Progenitor cell of endocrine pancreas (in vitro differentiated cells): ENCODE data around the gene NEUROG3. TPM values are rescaled to one million over a fixed set of nuclear protein-coding genes. Genes with fewer than 3 reads are reported as not detected.

Source experiments
- DNase-seq: peaks from one replicate; pipeline ENCODE4 v3.0.0; 2021; ENCODE audit warnings: low spot score; ENCODE audit not compliant: unreplicated experiment
- H3K27ac Mint-ChIP-seq: 2 replicates; pipeline ENCODE4 v1.8.0; 2021; ENCODE audit warnings: mild to moderate bottlenecking, moderate library complexity, mixed read lengths
- H3K27me3 Mint-ChIP-seq: 2 replicates; pipeline ENCODE4 v1.8.0; 2021; ENCODE audit warnings: mixed read lengths
- H3K36me3 Mint-ChIP-seq: 2 replicates; pipeline ENCODE4 v1.8.0; 2022; ENCODE audit warnings: mixed read lengths; ENCODE audit not compliant: insufficient read depth
- H3K4me1 Mint-ChIP-seq: 2 replicates; pipeline ENCODE4 v1.8.0; 2021; ENCODE audit warnings: low read depth, mixed read lengths
- H3K4me3 Mint-ChIP-seq: 2 replicates; pipeline ENCODE4 v1.8.0; 2021; ENCODE audit warnings: low read depth, mild to moderate bottlenecking, moderate library complexity, mixed read lengths
- H3K9me3 Mint-ChIP-seq: 2 replicates; pipeline ENCODE4 v1.8.0; 2021; ENCODE audit warnings: low read depth, mixed read lengths
- total RNA-seq: library from RNA; stranded (reverse); gene quantifications from 2 replicates; pipeline ENCODE4 v1.2.1, GENCODE V29; 2021
- TF ChIP-seq, protein P1 (sequence below): fragments of 200-600 bp; sonication (generic); IDR thresholded peaks from one replicate; pipeline ENCODE4 v1.5.0; 2021; ENCODE audit warnings: antibody characterized with exemption, mild to moderate bottlenecking; ENCODE audit not compliant: unreplicated experiment

Gene NEUROG3
- total RNA-seq, 1 donor from 2014 or later, result 7.3 TPM

DNA sequence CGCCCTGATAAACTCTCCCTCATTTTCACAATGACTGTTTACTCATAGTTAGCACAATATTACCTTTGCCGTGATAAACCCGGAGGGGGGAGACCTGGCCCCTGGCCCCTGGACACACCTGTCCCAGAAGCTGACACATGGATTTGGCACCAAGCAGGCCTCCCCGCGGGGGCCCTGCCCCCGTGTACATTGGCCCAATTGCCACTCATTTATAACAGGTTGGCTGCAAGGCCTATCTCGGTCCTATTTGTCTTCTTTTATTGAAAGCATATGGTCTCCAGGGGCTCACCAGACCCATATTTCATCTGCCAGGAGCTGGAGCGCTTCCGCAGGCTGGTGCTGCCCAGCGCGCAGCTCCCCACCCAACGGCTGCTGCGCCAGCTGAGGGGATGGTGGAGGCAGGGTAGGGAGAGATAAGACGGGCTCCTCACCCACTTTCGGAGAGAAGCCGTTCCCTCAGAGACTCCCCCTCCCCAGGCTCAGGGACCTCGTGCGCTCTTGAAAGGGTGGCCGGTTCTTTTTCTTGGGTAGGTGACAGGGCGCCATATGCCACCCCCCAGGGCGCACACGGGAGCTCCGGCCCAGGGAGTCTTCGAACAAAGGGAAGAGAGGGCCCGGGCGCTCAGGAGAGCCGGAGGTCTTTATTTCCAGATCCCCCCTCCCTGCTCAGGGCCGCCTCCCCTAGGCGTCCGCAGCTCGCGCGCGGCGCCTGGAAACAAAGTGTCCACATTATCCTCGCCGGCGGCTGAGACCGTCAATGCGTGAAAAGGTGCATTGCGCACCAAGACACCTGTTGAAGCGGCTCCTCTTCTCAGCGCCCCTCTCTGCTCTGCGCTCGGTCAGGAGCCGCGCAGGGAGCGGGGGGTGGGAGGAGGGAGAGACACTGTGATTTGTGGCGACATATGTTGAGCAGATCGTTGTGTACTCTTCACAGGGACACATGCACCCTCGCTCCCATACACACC, 4.3 kb upstream of the NEUROG3 start:
- peak overlapping the region; percentile 14 for H3K27ac Mint-ChIP-seq
- H3K36me3 Mint-ChIP-seq, result no peaks in the 10 kb centered on the region
- H3K4me3 Mint-ChIP-seq, result no peak overlapping the region
- peaks cover 92% of the 10 kb centered on the region for H3K27me3 Mint-ChIP-seq
- TF ChIP-seq, protein P1, sequence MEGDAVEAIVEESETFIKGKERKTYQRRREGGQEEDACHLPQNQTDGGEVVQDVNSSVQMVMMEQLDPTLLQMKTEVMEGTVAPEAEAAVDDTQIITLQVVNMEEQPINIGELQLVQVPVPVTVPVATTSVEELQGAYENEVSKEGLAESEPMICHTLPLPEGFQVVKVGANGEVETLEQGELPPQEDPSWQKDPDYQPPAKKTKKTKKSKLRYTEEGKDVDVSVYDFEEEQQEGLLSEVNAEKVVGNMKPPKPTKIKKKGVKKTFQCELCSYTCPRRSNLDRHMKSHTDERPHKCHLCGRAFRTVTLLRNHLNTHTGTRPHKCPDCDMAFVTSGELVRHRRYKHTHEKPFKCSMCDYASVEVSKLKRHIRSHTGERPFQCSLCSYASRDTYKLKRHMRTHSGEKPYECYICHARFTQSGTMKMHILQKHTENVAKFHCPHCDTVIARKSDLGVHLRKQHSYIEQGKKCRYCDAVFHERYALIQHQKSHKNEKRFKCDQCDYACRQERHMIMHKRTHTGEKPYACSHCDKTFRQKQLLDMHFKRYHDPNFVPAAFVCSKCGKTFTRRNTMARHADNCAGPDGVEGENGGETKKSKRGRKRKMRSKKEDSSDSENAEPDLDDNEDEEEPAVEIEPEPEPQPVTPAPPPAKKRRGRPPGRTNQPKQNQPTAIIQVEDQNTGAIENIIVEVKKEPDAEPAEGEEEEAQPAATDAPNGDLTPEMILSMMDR, result no peak
- H3K4me1 Mint-ChIP-seq, result peaks cover 5% of the 10 kb centered on the region
- H3K9me3 Mint-ChIP-seq, result no peaks in the 10 kb centered on the region
- no peak for DNase-seq

DNA sequence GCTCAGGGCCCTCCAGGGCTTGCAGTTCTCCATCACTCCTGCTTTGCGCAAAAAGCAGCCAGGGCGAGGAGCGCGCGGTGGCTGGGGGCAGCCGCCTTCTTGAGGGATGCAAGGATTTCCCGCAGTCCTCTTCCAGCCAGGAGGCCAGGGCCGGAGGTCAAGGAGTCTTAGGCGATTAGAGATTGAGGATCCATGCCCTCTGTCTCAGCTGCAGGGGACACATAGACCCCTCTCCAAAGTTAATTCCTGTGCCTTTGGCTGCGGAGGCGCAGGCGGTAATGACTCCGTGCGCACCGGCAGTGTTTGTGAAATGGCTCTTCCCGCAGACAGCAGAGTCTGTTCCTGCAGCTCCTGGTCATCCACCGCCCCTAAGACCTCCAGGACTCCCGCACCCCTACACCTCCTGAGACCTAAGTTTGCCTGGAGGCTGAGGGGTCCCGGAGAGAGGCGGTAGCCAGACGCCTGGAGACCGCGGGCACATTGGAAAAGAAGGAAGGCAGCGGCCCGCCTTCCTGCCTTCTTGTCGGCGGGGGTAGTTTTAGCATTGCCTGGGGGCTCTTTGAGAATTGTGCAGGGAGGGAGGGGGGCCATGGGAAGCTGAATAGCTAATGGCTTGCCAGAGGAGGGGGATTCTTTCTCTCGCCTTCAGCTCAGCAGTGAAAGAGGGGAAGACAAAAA, 3.3 kb upstream of the NEUROG3 start:
- H3K27ac Mint-ChIP-seq, result no peak overlapping the region
- peaks cover 8% of the 10 kb centered on the region for H3K4me1 Mint-ChIP-seq
- no peak overlapping the region for H3K4me3 Mint-ChIP-seq
- TF ChIP-seq, protein P1, result no peak
- no peaks in the 10 kb centered on the region for H3K36me3 Mint-ChIP-seq
- H3K9me3 Mint-ChIP-seq, result no peaks in the 10 kb centered on the region
- no peak for DNase-seq
- H3K27me3 Mint-ChIP-seq, result peaks cover 94% of the 10 kb centered on the region

DNA sequence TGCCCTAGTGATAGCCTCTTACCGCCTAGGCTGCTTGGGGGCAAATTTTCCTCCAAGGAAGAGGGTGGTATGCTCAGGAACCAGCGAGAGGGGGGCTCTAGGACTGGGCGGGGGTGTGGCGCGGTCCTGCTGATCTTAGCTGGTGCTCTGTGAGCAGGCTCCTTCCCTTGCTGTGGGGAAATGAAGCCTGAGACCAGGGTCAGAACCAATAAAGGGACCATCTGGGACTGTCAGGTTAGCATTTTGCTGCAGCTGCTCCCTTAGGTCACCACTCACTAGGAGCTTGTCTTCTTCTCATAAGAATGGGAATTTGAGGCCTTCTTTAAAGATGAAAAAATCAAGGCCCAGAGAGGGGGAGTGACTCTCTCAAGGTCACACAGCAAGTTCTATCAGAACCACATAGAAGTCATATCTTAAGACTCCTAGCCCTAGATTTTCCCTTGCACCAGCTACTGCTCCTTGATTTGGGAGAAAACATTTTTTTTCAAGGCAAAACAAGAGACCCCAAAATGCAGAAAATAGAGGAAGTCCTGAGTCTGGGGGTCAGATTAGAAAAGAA, 2.0 kb upstream of the NEUROG3 start:
- H3K4me3 Mint-ChIP-seq, result no peak overlapping the region
- H3K9me3 Mint-ChIP-seq, result no peaks in the 10 kb centered on the region
- H3K27me3 Mint-ChIP-seq, result peaks cover 94% of the 10 kb centered on the region
- no peaks in the 10 kb centered on the region for H3K36me3 Mint-ChIP-seq
- TF ChIP-seq, protein P1, result no peak
- H3K27ac Mint-ChIP-seq, result no peak overlapping the region
- peaks cover 17% of the 10 kb centered on the region for H3K4me1 Mint-ChIP-seq
- DNase-seq, result no peak

DNA sequence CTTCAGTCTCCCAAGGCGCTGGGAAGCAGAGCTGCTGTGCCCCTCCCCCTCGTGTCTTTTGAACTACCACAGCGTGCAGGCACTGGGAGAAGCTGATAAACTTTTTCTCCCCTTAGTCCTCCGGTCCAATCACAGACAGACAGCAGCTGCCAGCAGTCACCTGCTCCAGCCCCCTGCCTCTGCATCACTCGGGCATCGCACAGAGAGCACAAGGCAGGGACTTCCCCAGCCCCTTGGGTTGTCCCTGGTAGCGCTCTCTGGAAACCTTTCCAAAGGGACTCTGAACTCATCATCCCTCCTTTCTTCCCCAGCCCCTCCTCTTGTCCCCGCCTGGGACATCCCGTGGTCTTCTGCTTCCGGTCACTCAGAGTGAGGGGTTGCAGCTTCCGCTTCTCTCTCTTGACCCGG, 1.4 kb upstream of the NEUROG3 start:
- H3K4me1 Mint-ChIP-seq, result peaks cover 23% of the 10 kb centered on the region
- peaks cover 94% of the 10 kb centered on the region for H3K27me3 Mint-ChIP-seq
- H3K4me3 Mint-ChIP-seq, result peak overlapping the region; percentile 0
- no peaks in the 10 kb centered on the region for H3K9me3 Mint-ChIP-seq
- H3K36me3 Mint-ChIP-seq, result no peaks in the 10 kb centered on the region
- DNase-seq, result no peak
- TF ChIP-seq, protein P1, result no peak
- no peak overlapping the region for H3K27ac Mint-ChIP-seq
